ENCODE data around the gene PTPRD.

The PTPRD gene

GRCh38 chr9:8764051-8764450 lies 1848.8 kb downstream of the PTPRD start:
- no peaks in the 10 kb centered on the region for H3K4me1 ChIP-seq (ENCODE audit: low read depth, poor library complexity, severe bottlenecking)
- no peaks in the 10 kb centered on the region for H3K27me3 ChIP-seq (ENCODE audit: insufficient read depth, low read depth)

DNA sequence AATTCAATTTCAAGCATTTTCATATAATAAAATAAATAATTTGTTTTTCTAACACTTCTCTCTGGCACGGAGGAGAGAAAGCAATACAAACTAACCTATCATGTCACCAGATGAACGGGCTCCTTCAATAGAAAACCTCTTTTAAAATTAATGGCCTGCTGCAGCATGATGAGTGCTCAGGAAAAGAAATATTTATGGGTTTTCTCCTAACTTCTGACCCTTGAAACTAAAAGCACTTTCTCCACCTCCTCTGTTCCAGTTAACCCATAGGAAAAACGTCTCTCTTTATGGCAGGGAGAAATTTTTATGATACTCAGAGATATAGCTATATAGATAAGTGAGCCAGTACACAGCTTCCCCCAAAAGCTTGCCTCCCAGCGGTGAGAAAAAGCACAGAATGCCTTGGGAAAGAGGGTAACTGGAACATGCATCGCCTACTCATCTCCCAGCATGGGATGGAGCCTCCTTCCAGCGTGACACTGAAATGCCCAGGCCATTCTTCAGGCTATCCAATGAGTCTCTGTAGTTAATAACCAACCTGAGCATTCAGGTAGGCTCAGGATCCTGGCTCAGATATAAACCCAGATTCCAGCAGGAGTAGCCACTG lies 1850.2 kb downstream of the PTPRD start:
- TF ChIP-seq CTCF (conservative IDR thresholded peaks at IDR 0.05; ENCODE audit: low read depth, low read length), result no peak

More at GRCh38 chr9:8764051-8764450, 1848.8 kb downstream of the PTPRD start:
- Histone ChIP-seq H3K36me3 (ENCODE audit: insufficient read depth) (no peaks in the 10 kb centered on the region), H3K4me2 (no peak overlapping the region), H3K27ac (no peak overlapping the region), H3K79me2 (ENCODE audit: insufficient read depth, low read depth) (no peaks in the 10 kb centered on the region), H4K20me1 (ENCODE audit: insufficient read depth) (no peaks in the 10 kb centered on the region), H2AFZ (ENCODE audit: low read depth) (no peak overlapping the region), H3K4me3 (IDR thresholded peaks at IDR 0.05; ENCODE audit: insufficient read depth, low read depth, low read length) (no peak overlapping the region), H3K9ac (no peak overlapping the region)
- no peak for TF ChIP-seq CTCF (conservative IDR thresholded peaks at IDR 0.05; ENCODE audit: low read depth, low read length)

GRCh38 chr9:8760000-8760767 lies 1852.6 kb downstream of the PTPRD start:
- Histone ChIP-seq H3K27me3 (ENCODE audit: insufficient read depth, low read depth) (no peaks in the 10 kb centered on the region), H3K9ac (no peak overlapping the region), H4K20me1 (ENCODE audit: insufficient read depth) (no peaks in the 10 kb centered on the region), H3K4me1 (ENCODE audit: low read depth, poor library complexity, severe bottlenecking) (no peaks in the 10 kb centered on the region), H3K36me3 (ENCODE audit: insufficient read depth) (no peaks in the 10 kb centered on the region), H3K4me2 (no peak overlapping the region), H2AFZ (ENCODE audit: low read depth) (no peak overlapping the region), H3K4me3 (IDR thresholded peaks at IDR 0.05; ENCODE audit: insufficient read depth, low read depth, low read length) (no peak overlapping the region), H3K27ac (no peak overlapping the region), H3K79me2 (ENCODE audit: insufficient read depth, low read depth) (no peaks in the 10 kb centered on the region)
- no peak for TF ChIP-seq CTCF (conservative IDR thresholded peaks at IDR 0.05; ENCODE audit: low read depth, low read length)

More for the DNA sequence above, 1850.2 kb downstream of the PTPRD start:
- H2AFZ ChIP-seq (ENCODE audit: low read depth), result no peak overlapping the region
- H3K36me3 ChIP-seq (ENCODE audit: insufficient read depth), result no peaks in the 10 kb centered on the region
- no peaks in the 10 kb centered on the region for H3K27me3 ChIP-seq (ENCODE audit: insufficient read depth, low read depth)
- no peak overlapping the region for H3K4me3 ChIP-seq (IDR thresholded peaks at IDR 0.05; ENCODE audit: insufficient read depth, low read depth, low read length)
- no peak overlapping the region for H3K27ac ChIP-seq
- H3K79me2 ChIP-seq (ENCODE audit: insufficient read depth, low read depth), result no peaks in the 10 kb centered on the region
- no peak overlapping the region for H3K4me2 ChIP-seq
- no peak overlapping the region for H3K9ac ChIP-seq
- no peaks in the 10 kb centered on the region for H4K20me1 ChIP-seq (ENCODE audit: insufficient read depth)
- no peaks in the 10 kb centered on the region for H3K4me1 ChIP-seq (ENCODE audit: low read depth, poor library complexity, severe bottlenecking)

DNA sequence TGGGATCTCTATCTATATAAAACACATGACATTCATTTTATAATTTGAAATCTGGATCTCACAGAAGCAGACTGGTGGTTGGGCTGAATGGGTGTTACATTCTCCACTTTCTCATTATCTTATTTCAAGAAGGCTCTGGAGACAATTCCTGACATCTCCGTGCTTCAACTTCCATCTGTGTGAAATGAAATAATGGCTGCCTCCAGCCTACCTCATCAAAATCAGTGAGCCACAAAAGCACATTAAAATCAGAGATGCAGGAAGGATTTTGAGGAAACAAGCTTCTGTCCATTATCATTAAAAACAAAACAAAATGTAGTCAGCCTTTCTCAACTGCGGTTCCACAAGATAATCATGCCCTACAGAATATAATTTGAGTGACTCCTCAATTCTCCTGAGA lies 1854.9 kb downstream of the PTPRD start:
- Histone ChIP-seq H3K27ac (no peak overlapping the region), H3K4me3 (IDR thresholded peaks at IDR 0.05; ENCODE audit: insufficient read depth, low read depth, low read length) (no peak overlapping the region), H3K4me1 (ENCODE audit: low read depth, poor library complexity, severe bottlenecking) (no peaks in the 10 kb centered on the region), H3K27me3 (ENCODE audit: insufficient read depth, low read depth) (no peaks in the 10 kb centered on the region), H3K36me3 (ENCODE audit: insufficient read depth) (no peaks in the 10 kb centered on the region), H3K79me2 (ENCODE audit: insufficient read depth, low read depth) (no peaks in the 10 kb centered on the region), H4K20me1 (ENCODE audit: insufficient read depth) (no peaks in the 10 kb centered on the region), H3K4me2 (no peak overlapping the region), H3K9ac (no peak overlapping the region), H2AFZ (ENCODE audit: low read depth) (no peak overlapping the region)
- no peak for TF ChIP-seq CTCF (conservative IDR thresholded peaks at IDR 0.05; ENCODE audit: low read depth, low read length)

Measured in KMS-11 (cell line).